Sigmoid colon (tissue), 7 donors: ENCODE measurements around the gene CARD10. TPM values are rescaled to one million over a fixed set of nuclear protein-coding genes. Genes with fewer than 3 reads are reported as not detected.
A peak's percentile ranks its signal among the peaks of the same experiment; 100 is the strongest.

Experiments used
- DNase-seq: peaks from one replicate; pipeline ENCODE4 v3.0.0-alpha.2; 2019
- H3K27ac ChIP-seq, 4 donors: fragments of 200-600 bp; sonication (generic); one replicate each; pipeline ENCODE4 v1.5.1; 2016 to 2019; ENCODE audit warnings: mild to moderate bottlenecking in 1 of 4
- H3K27me3 ChIP-seq, 3 donors: fragments of 200-600 bp; sonication (generic); one replicate each; pipeline ENCODE4 v1.5.1; 2019; ENCODE audit warnings: mild to moderate bottlenecking in 1 of 3
- H3K36me3 ChIP-seq, 4 donors: fragments of 200-600 bp; sonication (generic); one replicate each; pipeline ENCODE4 v1.5.1; 2016 to 2019
- H3K4me1 ChIP-seq, 4 donors: fragments of 200-600 bp; sonication (generic); one replicate each; pipeline ENCODE4 v1.5.1; 2017 to 2019
- H3K4me3 ChIP-seq, 4 donors: fragments of 200-600 bp; sonication (generic); one replicate each; pipeline ENCODE4 v1.5.1; 2017 to 2019; ENCODE audit warnings: mild to moderate bottlenecking in 2 of 4, moderate library complexity in 1 of 4
- H3K9me3 ChIP-seq, 4 donors: fragments of 200-600 bp in 3 of 4; sonication (generic) in 3 of 4; one replicate each; pipeline versions ENCODE4 v1.5.1 to v1.6.1; 2013 to 2019
- EP300 ChIP-seq, 4 donors: sonication (generic); formaldehyde crosslinking; IDR thresholded peaks; one replicate each; pipeline ENCODE4 v1.6.1; 2017; ENCODE audit warnings: antibody characterized with exemption in 4 of 4
- POLR2A ChIP-seq, 2 donors: fragments of 450-650 bp; IDR thresholded peaks; one replicate each; pipeline ENCODE4 v1.6.1; 2016; ENCODE audit warnings: antibody characterized with exemption in 2 of 2, mild to moderate bottlenecking in 2 of 2, moderate library complexity in 2 of 2
- POLR2AphosphoS5 ChIP-seq, 4 donors: sonication (generic); formaldehyde crosslinking; IDR thresholded peaks; one replicate each; pipeline ENCODE4 v1.6.1; 2017; ENCODE audit warnings: antibody characterized with exemption in 4 of 4
- WGBS, 2 donors: extraction: QIAGEN DNeasy Blood & Tissue Kit; methylation state at CpG; one replicate each; pipeline ENCODE4 v1.1.7; 2013; 5-methylcytosine and 5-hydroxymethylcytosine counted together
- intact Hi-C: fragments of 100-400 bp; cut with DNase I; formaldehyde crosslinking; loops from one replicate; pipeline ENCODE4 v1.15.1; 2023
- polyA plus RNA-seq, 3 donors: library from polyadenylated mRNA; stranded (reverse); fragments of 200-250 nt; gene quantifications; one replicate each; pipeline ENCODE4 v1.2.3, GENCODE V29; 2013
- total RNA-seq, 4 donors: library from RNA; depleted of rRNA; stranded (reverse); fragments of >200 nt; gene quantifications; one replicate each; pipeline ENCODE4 v1.1.0, GENCODE V29; 2016
- TF ChIP-seq, protein P1 (sequence below), 4 experiments: fragments of 450-650 bp in 3 of 4; fragments of 200-600 bp in 1 of 4; IDR thresholded peaks; one replicate each; pipeline ENCODE4 v1.5.1; 2016 to 2019; ENCODE audit warnings: antibody characterized with exemption in 4 of 4, mild to moderate bottlenecking in 3 of 4, moderate library complexity in 2 of 4
- donor health status: healthy with polysubstance abuse.
- donor health status: Bipolar disorder and iron deficiency.
- donor health status: healthy.

CARD10 gene
- total and polyA plus RNA-seq, 7 donors = 2.8 to 41.0 (median 8.6) TPM

DNA sequence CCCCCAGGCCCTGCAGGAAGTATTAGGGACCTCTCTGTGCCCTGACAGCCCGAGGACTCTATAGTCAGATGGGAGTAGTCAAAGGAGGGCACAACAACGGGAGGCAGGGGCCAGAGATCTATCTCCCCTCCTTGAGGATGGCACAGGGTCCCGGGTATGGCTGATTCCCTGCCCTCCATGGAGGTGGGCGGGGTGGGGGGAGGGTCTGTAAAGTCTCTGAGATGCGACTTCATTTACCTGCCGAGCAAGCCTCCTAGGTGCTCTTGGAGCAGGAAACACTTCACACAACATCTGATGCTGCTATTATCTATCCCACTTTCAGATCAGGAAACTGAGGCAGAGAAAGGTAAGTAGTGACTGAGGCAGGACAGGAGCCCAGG, 40.3 kb upstream of the CARD10 start:
- intact Hi-C loops = no loop called here
- no peak for TF ChIP-seq POLR2AphosphoS5 (IDR thresholded peaks at IDR 0.05)
- TF ChIP-seq, protein P1, sequence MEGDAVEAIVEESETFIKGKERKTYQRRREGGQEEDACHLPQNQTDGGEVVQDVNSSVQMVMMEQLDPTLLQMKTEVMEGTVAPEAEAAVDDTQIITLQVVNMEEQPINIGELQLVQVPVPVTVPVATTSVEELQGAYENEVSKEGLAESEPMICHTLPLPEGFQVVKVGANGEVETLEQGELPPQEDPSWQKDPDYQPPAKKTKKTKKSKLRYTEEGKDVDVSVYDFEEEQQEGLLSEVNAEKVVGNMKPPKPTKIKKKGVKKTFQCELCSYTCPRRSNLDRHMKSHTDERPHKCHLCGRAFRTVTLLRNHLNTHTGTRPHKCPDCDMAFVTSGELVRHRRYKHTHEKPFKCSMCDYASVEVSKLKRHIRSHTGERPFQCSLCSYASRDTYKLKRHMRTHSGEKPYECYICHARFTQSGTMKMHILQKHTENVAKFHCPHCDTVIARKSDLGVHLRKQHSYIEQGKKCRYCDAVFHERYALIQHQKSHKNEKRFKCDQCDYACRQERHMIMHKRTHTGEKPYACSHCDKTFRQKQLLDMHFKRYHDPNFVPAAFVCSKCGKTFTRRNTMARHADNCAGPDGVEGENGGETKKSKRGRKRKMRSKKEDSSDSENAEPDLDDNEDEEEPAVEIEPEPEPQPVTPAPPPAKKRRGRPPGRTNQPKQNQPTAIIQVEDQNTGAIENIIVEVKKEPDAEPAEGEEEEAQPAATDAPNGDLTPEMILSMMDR (IDR thresholded peaks at IDR 0.05) = no peak
- TF ChIP-seq EP300 (IDR thresholded peaks at IDR 0.05) = no peak
- no peak for TF ChIP-seq POLR2A (IDR thresholded peaks at IDR 0.05)
- H3K27ac ChIP-seq = peak overlapping the region; percentile 94 to 99 (median 96)
- no peaks in the 10 kb centered on the region for H3K9me3 ChIP-seq
- H3K4me1 ChIP-seq = peaks cover 0 to 49% (median 43%) of the 10 kb centered on the region in 4 donors
- 62 to 80% methylated on average over 6 of the region's 6 CpGs for WGBS, 2 donors
- no peak for DNase-seq
- peak overlapping the region in 3 of 4 donors; percentile 68 to 92 (median 80) for H3K4me3 ChIP-seq
- peaks cover 0 to 6% (median 0%) of the 10 kb centered on the region in 3 donors for H3K27me3 ChIP-seq
- no peaks in the 10 kb centered on the region for H3K36me3 ChIP-seq

DNA sequence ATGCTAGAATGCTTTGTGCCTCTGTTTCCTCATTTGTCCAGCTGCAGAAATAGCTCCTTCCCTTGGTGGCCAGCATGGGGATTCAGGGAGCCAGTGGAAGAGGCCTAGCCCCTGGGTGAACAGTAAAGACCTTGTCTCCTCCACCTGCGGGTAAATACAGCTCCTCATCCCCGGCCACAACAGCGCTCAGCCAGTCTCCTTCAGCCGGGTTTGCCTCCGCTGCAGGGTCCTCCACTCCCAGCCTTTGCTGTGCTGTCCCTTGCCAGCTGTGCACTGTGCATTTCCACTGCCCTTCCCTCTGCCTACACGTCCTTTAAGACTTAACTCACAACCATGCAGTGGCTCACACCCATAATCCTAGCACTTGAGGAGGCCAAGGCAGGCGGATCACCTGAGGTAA, 39.6 kb upstream of the CARD10 start:
- Histone ChIP-seq H3K36me3 (no peaks in the 10 kb centered on the region), H3K4me1 (peaks cover 0 to 42% (median 36%) of the 10 kb centered on the region in 4 donors), H3K27me3 (peaks cover 0 to 6% (median 0%) of the 10 kb centered on the region in 3 donors), H3K4me3 (no peak overlapping the region), H3K27ac (peak overlapping the region in 3 of 4 donors; percentile 17 to 99 (median 97)), H3K9me3 (no peaks in the 10 kb centered on the region)
- intact Hi-C loops = no loop called here
- DNase-seq = no peak
- TF ChIP-seq POLR2A (IDR thresholded peaks at IDR 0.05) = no peak
- TF ChIP-seq POLR2AphosphoS5 (IDR thresholded peaks at IDR 0.05) = no peak
- TF ChIP-seq EP300 (IDR thresholded peaks at IDR 0.05) = no peak
- TF ChIP-seq, protein P1 (IDR thresholded peaks at IDR 0.05) = no peak
- 79 to 86% methylated on average over 7 of the region's 7 CpGs for WGBS, 2 donors

DNA sequence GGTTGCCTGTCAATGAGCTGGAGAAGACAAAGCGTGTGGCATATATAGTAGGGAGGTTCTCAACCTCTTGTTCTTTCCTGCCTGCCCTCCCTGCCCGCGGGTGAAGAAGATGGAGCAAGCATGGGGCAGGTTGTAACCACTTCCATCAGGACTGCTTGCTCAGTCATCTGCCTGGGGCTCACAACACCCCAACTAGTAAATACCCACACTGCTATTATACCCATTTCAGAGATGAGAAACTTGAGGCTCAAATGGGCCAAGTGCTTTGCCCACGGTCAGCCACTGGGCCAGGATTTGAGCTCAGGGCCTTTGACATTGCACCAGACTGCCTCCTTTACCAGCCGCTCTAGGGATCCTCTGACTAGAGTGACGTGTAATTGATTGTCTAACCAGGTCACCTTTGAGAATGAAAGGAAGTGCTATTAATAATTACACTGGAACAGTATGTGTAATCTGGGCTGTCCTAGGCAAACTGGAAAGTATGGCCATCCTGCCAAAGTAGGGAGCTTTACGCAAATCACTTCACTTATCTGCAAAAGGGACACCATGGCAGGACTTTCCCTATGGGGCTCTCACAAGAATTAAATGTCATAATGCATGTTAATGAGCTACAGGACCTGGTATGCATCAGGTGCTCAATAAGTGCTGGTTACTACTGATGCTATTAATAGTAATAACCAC, 38.2 kb upstream of the CARD10 start:
- WGBS, 2 donors = 90 to 94% methylated on average over 7 of the region's 7 CpGs
- peaks cover 0 to 6% (median 0%) of the 10 kb centered on the region in 3 donors for H3K27me3 ChIP-seq
- no peaks in the 10 kb centered on the region for H3K9me3 ChIP-seq
- H3K27ac ChIP-seq = peak overlapping the region in 1 of 4 donors; percentile 99
- H3K36me3 ChIP-seq = no peaks in the 10 kb centered on the region
- DNase-seq = no peak
- no peak overlapping the region for H3K4me3 ChIP-seq
- intact Hi-C loops = no loop called here
- peaks cover 0 to 33% (median 28%) of the 10 kb centered on the region in 4 donors for H3K4me1 ChIP-seq
- TF ChIP-seq POLR2AphosphoS5 (IDR thresholded peaks at IDR 0.05) = peak in 1 of 4 donors; percentile 18
- TF ChIP-seq, protein P1 (IDR thresholded peaks at IDR 0.05) = no peak
- no peak for TF ChIP-seq POLR2A (IDR thresholded peaks at IDR 0.05)
- no peak for TF ChIP-seq EP300 (IDR thresholded peaks at IDR 0.05)

DNA sequence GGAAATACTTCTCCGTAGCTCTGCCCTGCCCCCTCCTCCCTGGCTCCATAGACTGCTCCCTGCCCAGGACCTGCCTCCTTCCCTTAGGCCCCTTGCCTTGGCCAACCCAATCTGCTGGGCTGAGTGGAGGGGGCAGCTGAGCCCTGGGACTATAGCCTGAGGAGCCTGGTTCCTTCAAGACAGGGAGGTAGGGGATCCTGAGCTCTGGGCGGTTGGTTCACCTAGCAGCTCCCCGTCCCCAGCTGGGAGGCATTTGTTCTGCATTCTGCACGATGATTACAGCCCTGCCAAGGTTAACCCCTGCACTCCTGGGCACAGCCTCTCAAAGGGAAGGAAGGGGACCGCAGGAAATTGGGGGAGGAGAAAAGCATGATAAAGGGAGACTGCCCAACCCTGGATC, 37.5 kb upstream of the CARD10 start:
- intact Hi-C loops = no loop called here
- no peak overlapping the region for H3K27ac ChIP-seq
- TF ChIP-seq, protein P1 (IDR thresholded peaks at IDR 0.05) = no peak
- no peak for TF ChIP-seq POLR2A (IDR thresholded peaks at IDR 0.05)
- no peak for TF ChIP-seq EP300 (IDR thresholded peaks at IDR 0.05)
- TF ChIP-seq POLR2AphosphoS5 (IDR thresholded peaks at IDR 0.05) = no peak
- no peak for DNase-seq
- H3K36me3 ChIP-seq = no peaks in the 10 kb centered on the region
- H3K4me3 ChIP-seq = no peak overlapping the region
- H3K9me3 ChIP-seq = no peaks in the 10 kb centered on the region
- H3K27me3 ChIP-seq = peaks cover 0 to 6% (median 0%) of the 10 kb centered on the region in 3 donors
- 7 to 15% methylated on average over 5 of the region's 5 CpGs for WGBS, 2 donors
- peaks cover 0 to 33% (median 28%) of the 10 kb centered on the region in 4 donors for H3K4me1 ChIP-seq
